Muscle of leg (tissue), 11 donors: Measurements from ENCODE around the gene CLSTN1. TPM values are rescaled to one million over a fixed set of nuclear protein-coding genes. Genes with fewer than 3 reads are reported as not detected.

Experiments used
- DNase-seq: peaks from one replicate; pipeline ENCODE4 v3.0.0; 2013
- H3K27ac ChIP-seq: one replicate; pipeline ENCODE4 v1.5.1; 2013; ENCODE audit warnings: mild to moderate bottlenecking, low read length, control low read depth
- H3K27me3 ChIP-seq: one replicate; pipeline ENCODE4 v1.6.1; 2013; ENCODE audit warnings: low read length; ENCODE audit not compliant: control insufficient read depth, insufficient read depth
- H3K36me3 ChIP-seq: one replicate; pipeline ENCODE4 v1.6.1; 2013; ENCODE audit warnings: low read length; ENCODE audit not compliant: control insufficient read depth, insufficient read depth
- H3K4me1 ChIP-seq: one replicate; pipeline ENCODE4 v1.6.1; 2013; ENCODE audit warnings: low read length; ENCODE audit not compliant: control insufficient read depth, insufficient read depth
- H3K4me3 ChIP-seq: one replicate; pipeline ENCODE4 v1.5.1; 2013; ENCODE audit warnings: low read length, control low read depth
- H3K9me3 ChIP-seq: replicated peaks from 2 replicates; pipeline ENCODE4 v1.6.1; 2013; ENCODE audit warnings: low read depth, low read length; ENCODE audit not compliant: control insufficient read depth
- WGBS: methylation state at CpG from one replicate; pipeline ENCODE4 v1.1.5; 2013; ENCODE audit warnings: missing lambda C conversion rate; ENCODE audit not compliant: insufficient coverage; 5-methylcytosine and 5-hydroxymethylcytosine counted together
- polyA plus RNA-seq, 8 donors: library from polyadenylated mRNA; unstranded; fragments of 120-200 nt; gene quantifications; one replicate each; pipeline versions ENCODE4 v1.2.1 to v1.2.3, GENCODE V29; 2013; ENCODE audit warnings: inconsistent platforms in 1 of 8, low replicate concordance in 1 of 8; ENCODE audit not compliant: insufficient read length in 8 of 8, insufficient read depth in 1 of 8
- total RNA-seq: library from RNA; stranded (reverse); fragments of 120-200 nt; gene quantifications from one replicate; pipeline ENCODE4 v1.2.4, GENCODE V29; 2013

CLSTN1 gene
- total and polyA plus RNA-seq, 9 donors: 39.3 to 102 (median 82.5) TPM

DNA sequence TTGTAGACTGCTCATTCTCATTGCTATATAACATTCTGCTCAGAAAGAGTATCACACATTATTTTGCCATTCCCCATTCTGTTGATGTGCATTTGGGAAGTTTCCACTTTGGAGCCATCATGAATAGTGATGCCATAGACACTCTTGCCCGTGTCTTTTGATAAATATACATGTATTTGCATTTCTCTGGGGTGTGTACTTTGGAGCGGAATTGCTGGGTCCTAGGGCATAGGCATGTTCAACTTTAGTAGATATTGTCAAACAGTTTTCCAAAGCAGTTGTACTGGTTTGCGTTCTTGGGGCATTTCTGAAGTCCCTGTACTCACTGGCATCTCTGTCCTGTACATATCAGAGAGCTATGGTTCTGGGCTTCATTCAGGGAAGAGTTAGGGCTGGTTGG, 120.1 kb downstream of the CLSTN1 start:
- Histone ChIP-seq H3K4me1 (no peaks in the 10 kb centered on the region), H3K27me3 (peaks cover 2% of the 10 kb centered on the region), H3K36me3 (no peaks in the 10 kb centered on the region), H3K4me3 (no peak overlapping the region), H3K9me3 (peaks cover 6% of the 10 kb centered on the region), H3K27ac (no peak overlapping the region)
- no peak for DNase-seq
- 100% methylated on average over 1 of the region's 3 CpGs for WGBS

DNA sequence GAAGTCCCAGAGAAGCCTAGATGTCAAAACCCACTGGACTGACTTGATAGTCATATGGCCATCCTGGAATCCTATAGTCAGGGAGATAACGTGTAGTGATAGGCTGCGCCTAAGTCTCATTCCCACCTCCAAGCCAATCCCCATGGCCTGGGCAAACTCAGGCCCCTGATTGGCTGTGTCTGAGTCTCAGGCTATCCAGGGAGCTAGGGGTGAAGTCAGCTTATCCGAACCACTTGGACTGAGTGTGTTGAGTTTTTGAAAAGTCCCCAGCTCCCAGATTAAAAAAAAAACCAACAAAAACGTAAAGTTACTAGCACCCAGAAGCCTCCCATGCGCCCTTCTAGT, 120.6 kb downstream of the CLSTN1 start:
- Histone ChIP-seq H3K9me3 (peaks cover 6% of the 10 kb centered on the region), H3K27me3 (peaks cover 2% of the 10 kb centered on the region), H3K36me3 (no peaks in the 10 kb centered on the region), H3K4me3 (no peak overlapping the region), H3K4me1 (no peaks in the 10 kb centered on the region), H3K27ac (no peak overlapping the region)
- WGBS: no CpG with 5 or more reads among the region's 5 CpGs
- DNase-seq: no peak

- Histone ChIP-seq H3K9me3 (peaks cover 6% of the 10 kb centered on the region), H3K36me3 (no peaks in the 10 kb centered on the region), H3K4me1 (no peaks in the 10 kb centered on the region), H3K27me3 (peaks cover 2% of the 10 kb centered on the region), H3K27ac (no peak overlapping the region), H3K4me3 (no peak overlapping the region)
- no peak for DNase-seq
- 100% methylated on average over 3 of the region's 4 CpGs for WGBS
Measured at GRCh38 chr1:9701665-9702064, 122.1 kb downstream of the CLSTN1 start.

- no peak for DNase-seq
- 48% methylated on average over 11 of the region's 12 CpGs for WGBS
- H3K9me3 ChIP-seq: peaks cover 6% of the 10 kb centered on the region
- H3K27ac ChIP-seq: no peak overlapping the region
- peaks cover 2% of the 10 kb centered on the region for H3K27me3 ChIP-seq
- no peaks in the 10 kb centered on the region for H3K4me1 ChIP-seq
- no peak overlapping the region for H3K4me3 ChIP-seq
- no peaks in the 10 kb centered on the region for H3K36me3 ChIP-seq
Measured at GRCh38 chr1:9700340-9700739, 123.4 kb downstream of the CLSTN1 start.

- no peak for DNase-seq
- Histone ChIP-seq H3K27me3 (peaks cover 4% of the 10 kb centered on the region), H3K4me3 (no peak overlapping the region), H3K9me3 (peaks cover 6% of the 10 kb centered on the region), H3K27ac (no peak overlapping the region), H3K36me3 (no peaks in the 10 kb centered on the region), H3K4me1 (no peaks in the 10 kb centered on the region)
- WGBS: 71% methylated on average over 3 of the region's 7 CpGs
Measured at GRCh38 chr1:9699361-9699760, 124.4 kb downstream of the CLSTN1 start.

DNA sequence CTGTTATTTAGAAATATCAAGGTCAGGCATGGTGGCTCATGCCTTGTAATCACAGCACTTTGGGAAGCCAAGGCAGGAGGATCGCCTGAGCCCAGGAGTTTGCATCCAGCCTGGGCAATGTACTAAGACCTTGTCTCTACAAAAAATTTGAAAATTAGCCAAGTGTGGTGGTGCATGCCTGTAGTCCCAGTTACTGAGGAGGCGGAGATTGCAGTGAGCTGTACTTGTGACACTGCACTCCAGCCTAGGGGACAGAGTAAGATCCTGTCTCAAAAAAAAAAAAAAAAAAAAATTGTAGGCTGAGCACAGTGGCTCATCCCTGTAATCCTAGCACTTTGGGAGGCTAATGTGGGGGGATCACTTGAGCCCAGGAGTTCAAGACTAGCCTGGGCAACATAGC, 127.0 kb downstream of the CLSTN1 start:
- no peak overlapping the region for H3K27ac ChIP-seq
- 95% methylated on average over 2 of the region's 2 CpGs for WGBS
- H3K27me3 ChIP-seq: peaks cover 14% of the 10 kb centered on the region
- no peaks in the 10 kb centered on the region for H3K4me1 ChIP-seq
- no peak overlapping the region for H3K4me3 ChIP-seq
- no peaks in the 10 kb centered on the region for H3K9me3 ChIP-seq
- DNase-seq: no peak
- H3K36me3 ChIP-seq: no peaks in the 10 kb centered on the region

- 58% methylated on average over 2 of the region's 5 CpGs for WGBS
- peaks cover 57% of the 10 kb centered on the region for H3K27me3 ChIP-seq
Measured at GRCh38 chr1:9691691-9692090, 132.1 kb downstream of the CLSTN1 start.

DNA sequence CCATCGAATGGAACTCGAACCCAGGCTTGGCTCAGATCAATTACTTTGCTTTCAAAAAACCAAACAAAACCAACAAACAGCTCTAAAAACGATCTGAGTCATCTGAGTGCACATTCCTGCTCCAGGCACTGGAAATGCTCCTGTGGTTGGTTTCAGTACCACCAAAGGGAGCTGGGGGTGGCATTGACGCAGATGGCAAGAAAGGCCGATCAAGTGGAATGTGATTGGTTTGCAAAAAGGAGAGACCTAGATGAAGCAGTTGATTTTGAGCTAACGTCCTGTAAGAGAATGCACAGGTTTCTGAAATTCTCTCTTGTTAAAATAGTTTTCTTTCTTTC, 132.7 kb downstream of the CLSTN1 start:
- WGBS: 75% methylated on average over 2 of the region's 6 CpGs
- Histone ChIP-seq H3K36me3 (no peaks in the 10 kb centered on the region), H3K27ac (no peak overlapping the region), H3K9me3 (no peaks in the 10 kb centered on the region), H3K4me1 (peaks cover 33% of the 10 kb centered on the region), H3K27me3 (peaks cover 57% of the 10 kb centered on the region), H3K4me3 (no peak overlapping the region)
- no peak for DNase-seq

More at GRCh38 chr1:9691691-9692090, 132.1 kb downstream of the CLSTN1 start:
- Histone ChIP-seq H3K9me3 (no peaks in the 10 kb centered on the region), H3K36me3 (no peaks in the 10 kb centered on the region), H3K4me3 (no peak overlapping the region), H3K4me1 (peaks cover 33% of the 10 kb centered on the region), H3K27ac (no peak overlapping the region)
- DNase-seq: no peak

GRCh38 chr1:9690440-9691107, 133.2 kb downstream of the CLSTN1 start:
- Histone ChIP-seq H3K27ac (no peak overlapping the region), H3K36me3 (no peaks in the 10 kb centered on the region), H3K9me3 (no peaks in the 10 kb centered on the region), H3K4me1 (peaks cover 33% of the 10 kb centered on the region), H3K27me3 (peaks cover 57% of the 10 kb centered on the region), H3K4me3 (no peak overlapping the region)
- no peak for DNase-seq
- WGBS: 38% methylated on average over 10 of the region's 14 CpGs

- no peak for DNase-seq
- Histone ChIP-seq H3K4me1 (peaks cover 33% of the 10 kb centered on the region), H3K36me3 (no peaks in the 10 kb centered on the region), H3K27ac (no peak overlapping the region), H3K27me3 (peaks cover 57% of the 10 kb centered on the region), H3K9me3 (no peaks in the 10 kb centered on the region), H3K4me3 (peak overlapping the region; percentile 27)
- WGBS: 7% methylated on average over 20 of the region's 23 CpGs
Measured at GRCh38 chr1:9689971-9690381, 133.8 kb downstream of the CLSTN1 start.
